NCI-H2196 (cell line): ENCODE measurements around the gene SDHB.
A peak's percentile ranks its signal among the peaks of the same experiment; 100 is the strongest.
"Not testable (repeated sequence)": the region's sequence is repeated elsewhere in the genome, so short reads cannot be mapped to it uniquely, and the experiment has no call there.

Experiments used
- DNase-seq: peaks from one replicate; lab custom pipeline; 2025; ENCODE audit not compliant: unreplicated experiment; lab: John Stamatoyannopoulos, UW

SDHB gene

GRCh38 chr1:17075470-17076255 lies 21.8 kb upstream of the SDHB start:
- DNase-seq = no peak

- DNase-seq = no peak
These were observed 18.0 kb upstream of the SDHB start for GRCh38 chr1:17071794-17072193.

GRCh38 chr1:17070163-17070525 lies 16.3 kb upstream of the SDHB start:
- no peak for DNase-seq

GRCh38 chr1:17069452-17070162 lies 15.8 kb upstream of the SDHB start:
- no peak for DNase-seq

- DNase-seq = no peak
These were observed 15.0 kb upstream of the SDHB start for GRCh38 chr1:17068789-17069188.

GRCh38 chr1:17067465-17068240 lies 13.8 kb upstream of the SDHB start:
- no peak for DNase-seq

GRCh38 chr1:17067069-17067426 lies 13.2 kb upstream of the SDHB start:
- no peak for DNase-seq

GRCh38 chr1:17066361-17067068 lies 12.7 kb upstream of the SDHB start:
- no peak for DNase-seq

- no peak for DNase-seq
These were observed 11.8 kb upstream of the SDHB start for GRCh38 chr1:17065666-17066065.

- not testable (repeated sequence) for DNase-seq
These were observed 8.9 kb upstream of the SDHB start for GRCh38 chr1:17062751-17063150.

- no peak for DNase-seq
These were observed 8.1 kb upstream of the SDHB start for GRCh38 chr1:17061892-17062291.

- no peak for DNase-seq
These were observed 7.7 kb upstream of the SDHB start for GRCh38 chr1:17061486-17061885.

- no peak for DNase-seq
These were observed 6.5 kb upstream of the SDHB start for GRCh38 chr1:17060306-17060749.

GRCh38 chr1:17059391-17060305 lies 5.8 kb upstream of the SDHB start:
- peak; percentile 79 for DNase-seq

GRCh38 chr1:17056551-17056950 lies 2.7 kb upstream of the SDHB start:
- DNase-seq = no peak

- no peak for DNase-seq
These were observed 2.0 kb upstream of the SDHB start for GRCh38 chr1:17055801-17056200.

- no peak for DNase-seq
These were observed 647 bp downstream of the SDHB start for GRCh38 chr1:17053086-17053684.

GRCh38 chr1:17052641-17053040 lies 1.2 kb downstream of the SDHB start:
- no peak for DNase-seq

GRCh38 chr1:17052038-17052437 lies 1.8 kb downstream of the SDHB start:
- no peak for DNase-seq

- no peak for DNase-seq
These were observed 5.9 kb downstream of the SDHB start for GRCh38 chr1:17047924-17048323.
